MCF 10A (cell line): ENCODE measurements around the gene RNASEL. TPM values are rescaled to one million over a fixed set of nuclear protein-coding genes. Genes with fewer than 3 reads are reported as not detected.

Experiments used
- BruUV-seq: library from RNA; stranded (reverse); fragments of 400-500 nt; replicated peaks from 2 replicates; lab custom pipeline; 2021; lab: Mats Ljungman, UMichigan
- CTCF ChIA-PET: fragments of 300-600 bp; sonication (Branson Sonifier 250); formaldehyde crosslinking; extraction: SDS; loops from one replicate; lab custom pipeline; 2021; ENCODE audit warnings: antibody characterized with exemption, inconsistent platforms; lab: Yijun Ruan, JAX
- POLR2A ChIA-PET: fragments of 300-600, 350-650 bp; sonication (Branson Sonifier 250); formaldehyde crosslinking; extraction: SDS; loops from one replicate; lab custom pipeline; 2020; ENCODE audit warnings: antibody characterized with exemption, inconsistent platforms; lab: Yijun Ruan, JAX
- DNase-seq: peaks from one replicate; pipeline ENCODE4 v3.0.0-alpha.2; 2018; ENCODE audit not compliant: unreplicated experiment
- H3K27ac Mint-ChIP-seq: one replicate; pipeline ENCODE4 v1.8.0; 2022; ENCODE audit warnings: mild to moderate bottlenecking, low read depth, mixed read lengths; ENCODE audit not compliant: unreplicated experiment
- H3K27me3 Mint-ChIP-seq: one replicate; pipeline ENCODE4 v1.8.0; 2022; ENCODE audit warnings: mixed read lengths; ENCODE audit not compliant: insufficient read depth, unreplicated experiment
- H3K36me3 Mint-ChIP-seq: one replicate; pipeline ENCODE4 v1.8.0; 2022; ENCODE audit warnings: mild to moderate bottlenecking, moderate library complexity, mixed read lengths; ENCODE audit not compliant: insufficient read depth, unreplicated experiment
- H3K4me1 Mint-ChIP-seq: one replicate; pipeline ENCODE4 v1.8.0; 2022; ENCODE audit warnings: mixed read lengths; ENCODE audit not compliant: insufficient read depth, unreplicated experiment
- H3K4me3 Mint-ChIP-seq: one replicate; pipeline ENCODE4 v1.8.0; 2022; ENCODE audit warnings: mild to moderate bottlenecking, moderate library complexity, mixed read lengths; ENCODE audit not compliant: unreplicated experiment
- H3K9me3 Mint-ChIP-seq: one replicate; pipeline ENCODE4 v1.8.0; 2022; ENCODE audit warnings: mixed read lengths; ENCODE audit not compliant: unreplicated experiment
- intact Hi-C: fragments of 100-400 bp; cut with micrococcal nuclease; formaldehyde crosslinking; loops from 2 replicates; pipeline ENCODE4 v1.14.1; 2022
- total RNA-seq: library from RNA; stranded (reverse); gene quantifications from 2 replicates; pipeline ENCODE4 v1.2.3, GENCODE V29; 2022
- TF ChIP-seq, protein P1 (sequence below): fragments of 200-600 bp; IDR thresholded peaks from one replicate; pipeline ENCODE4 v1.8.0; 2022; ENCODE audit warnings: antibody characterized with exemption, mild to moderate bottlenecking; ENCODE audit not compliant: unreplicated experiment

Gene RNASEL
- total RNA-seq, 1 experiment from 2014 or later: 4.2 TPM

DNA sequence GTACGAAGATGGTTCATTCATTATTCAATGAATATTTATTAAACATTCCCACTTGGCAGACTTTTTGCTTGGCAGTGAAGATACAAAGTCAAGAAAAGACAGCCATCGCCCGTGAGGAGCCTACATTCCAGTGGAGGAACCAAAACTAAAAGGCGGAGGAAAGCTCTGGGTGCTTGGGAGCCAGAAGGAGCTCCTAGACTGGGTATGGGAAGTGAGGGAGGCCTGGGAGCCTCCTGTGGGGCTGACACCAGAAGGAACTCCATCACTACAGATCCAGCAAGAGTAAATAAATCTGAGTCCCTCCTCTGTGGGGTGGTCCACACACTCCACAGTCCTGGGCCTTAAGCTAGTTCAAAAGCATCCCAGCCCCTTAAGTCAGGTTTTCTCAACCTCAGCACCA, 14.9 kb downstream of the RNASEL start:
- Mint-ChIP-seq H3K4me1 (peaks cover 12% of the 10 kb centered on the region), H3K27me3 (no peaks in the 10 kb centered on the region), H3K4me3 (no peak overlapping the region), H3K9me3 (no peaks in the 10 kb centered on the region), H3K36me3 (peaks cover 11% of the 10 kb centered on the region), H3K27ac (no peak overlapping the region)
- TF ChIP-seq, protein P1, sequence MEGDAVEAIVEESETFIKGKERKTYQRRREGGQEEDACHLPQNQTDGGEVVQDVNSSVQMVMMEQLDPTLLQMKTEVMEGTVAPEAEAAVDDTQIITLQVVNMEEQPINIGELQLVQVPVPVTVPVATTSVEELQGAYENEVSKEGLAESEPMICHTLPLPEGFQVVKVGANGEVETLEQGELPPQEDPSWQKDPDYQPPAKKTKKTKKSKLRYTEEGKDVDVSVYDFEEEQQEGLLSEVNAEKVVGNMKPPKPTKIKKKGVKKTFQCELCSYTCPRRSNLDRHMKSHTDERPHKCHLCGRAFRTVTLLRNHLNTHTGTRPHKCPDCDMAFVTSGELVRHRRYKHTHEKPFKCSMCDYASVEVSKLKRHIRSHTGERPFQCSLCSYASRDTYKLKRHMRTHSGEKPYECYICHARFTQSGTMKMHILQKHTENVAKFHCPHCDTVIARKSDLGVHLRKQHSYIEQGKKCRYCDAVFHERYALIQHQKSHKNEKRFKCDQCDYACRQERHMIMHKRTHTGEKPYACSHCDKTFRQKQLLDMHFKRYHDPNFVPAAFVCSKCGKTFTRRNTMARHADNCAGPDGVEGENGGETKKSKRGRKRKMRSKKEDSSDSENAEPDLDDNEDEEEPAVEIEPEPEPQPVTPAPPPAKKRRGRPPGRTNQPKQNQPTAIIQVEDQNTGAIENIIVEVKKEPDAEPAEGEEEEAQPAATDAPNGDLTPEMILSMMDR: no peak
- intact Hi-C loops: no loop called here
- ChIA-PET CTCF (interaction anchor here (0.6 to 1.5 kb wide), 5 partner anchors 14 to 489 kb away, joined by 3 to 4 read pairs (median 4); no protein-coding TSS in a partner anchor), POLR2A (interaction anchor here (1.2 to 2.1 kb wide), 2 partner anchors 12 to 15 kb away, joined by 5 to 14 read pairs; partner anchors contain the start of gene RNASEL)
- DNase-seq: no peak
- BruUV-seq: no TSS peak

DNA sequence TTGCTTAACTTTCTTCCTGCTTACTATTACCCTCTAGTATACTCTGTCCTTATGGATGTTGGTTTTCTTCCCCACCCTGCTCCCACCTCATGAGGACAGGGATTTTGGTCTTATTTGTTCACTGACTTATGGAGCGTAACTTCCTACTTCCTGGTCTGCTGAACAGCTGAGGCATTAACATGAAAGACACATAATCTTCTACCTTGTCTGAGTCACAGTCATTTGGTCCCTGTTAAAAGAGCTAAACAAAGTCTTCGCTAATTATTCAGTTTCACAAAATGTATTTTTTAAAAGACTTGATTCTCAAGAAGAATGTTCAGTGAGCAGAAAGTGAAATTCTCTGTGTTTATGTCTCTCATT, 18.5 kb downstream of the RNASEL start:
- H3K27me3 Mint-ChIP-seq: no peaks in the 10 kb centered on the region
- TF ChIP-seq, protein P1: no peak
- H3K27ac Mint-ChIP-seq: no peak overlapping the region
- H3K4me3 Mint-ChIP-seq: no peak overlapping the region
- ChIA-PET POLR2A (interaction anchor here (0.5 to 1.0 kb wide), 2 partner anchors 11 to 26 kb away, joined by 3 read pairs; no protein-coding TSS in a partner anchor), CTCF (interaction anchor here (0.6 to 0.7 kb wide), 2 partner anchors 24 to 488 kb away, joined by 3 read pairs; no protein-coding TSS in a partner anchor)
- intact Hi-C loops: no loop called here
- H3K4me1 Mint-ChIP-seq: peaks cover 4% of the 10 kb centered on the region
- no peak for DNase-seq
- peaks cover 5% of the 10 kb centered on the region for H3K36me3 Mint-ChIP-seq
- BruUV-seq: no TSS peak
- H3K9me3 Mint-ChIP-seq: no peaks in the 10 kb centered on the region

DNA sequence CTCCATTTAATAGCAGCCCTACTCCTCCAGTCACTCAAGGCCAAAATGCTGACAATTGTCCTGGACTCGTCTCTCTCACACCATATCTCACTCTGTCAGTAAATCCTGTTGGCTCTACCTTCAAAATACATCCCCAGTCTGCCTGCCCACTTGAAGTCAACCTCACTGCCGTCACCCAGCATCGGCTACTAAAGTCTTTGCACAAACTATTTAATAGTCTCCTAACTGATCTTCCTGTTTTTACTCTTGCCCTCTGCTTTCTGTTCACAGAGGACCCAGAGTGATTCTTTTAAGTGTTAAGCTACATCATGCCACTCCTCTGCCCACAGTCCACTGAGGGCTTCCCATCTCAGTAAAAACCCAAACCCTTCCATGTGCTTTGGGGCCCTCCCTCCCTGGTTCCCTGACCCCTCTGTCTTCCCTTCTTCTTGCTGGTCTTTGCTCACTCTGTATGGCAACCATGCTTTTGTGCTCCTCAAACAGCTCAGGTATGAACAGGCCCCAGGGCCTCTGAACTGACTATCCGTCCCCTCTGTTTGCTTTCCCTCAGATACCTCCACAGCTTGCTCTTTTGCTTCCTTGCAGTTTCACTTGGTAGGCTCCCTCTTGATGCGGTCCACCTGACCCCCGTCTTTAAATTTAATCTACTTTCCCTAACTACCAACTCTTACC, 19.0 kb downstream of the RNASEL start:
- intact Hi-C loops: no loop called here
- CTCF ChIA-PET: interaction anchor here (0.6 to 0.7 kb wide), 3 partner anchors 15 to 488 kb away, joined by 3 read pairs; no protein-coding TSS in a partner anchor
- no peaks in the 10 kb centered on the region for H3K27me3 Mint-ChIP-seq
- TF ChIP-seq, protein P1: no peak
- no peak overlapping the region for H3K4me3 Mint-ChIP-seq
- H3K9me3 Mint-ChIP-seq: no peaks in the 10 kb centered on the region
- no peak overlapping the region for H3K27ac Mint-ChIP-seq
- H3K4me1 Mint-ChIP-seq: no peaks in the 10 kb centered on the region
- no peak for DNase-seq
- peaks cover 5% of the 10 kb centered on the region for H3K36me3 Mint-ChIP-seq
- POLR2A ChIA-PET: interaction anchor here (0.5 to 1.0 kb wide), 4 partner anchors 11 to 1221 kb away, joined by 3 to 5 read pairs (median 3); no protein-coding TSS in a partner anchor
- BruUV-seq: no TSS peak

DNA sequence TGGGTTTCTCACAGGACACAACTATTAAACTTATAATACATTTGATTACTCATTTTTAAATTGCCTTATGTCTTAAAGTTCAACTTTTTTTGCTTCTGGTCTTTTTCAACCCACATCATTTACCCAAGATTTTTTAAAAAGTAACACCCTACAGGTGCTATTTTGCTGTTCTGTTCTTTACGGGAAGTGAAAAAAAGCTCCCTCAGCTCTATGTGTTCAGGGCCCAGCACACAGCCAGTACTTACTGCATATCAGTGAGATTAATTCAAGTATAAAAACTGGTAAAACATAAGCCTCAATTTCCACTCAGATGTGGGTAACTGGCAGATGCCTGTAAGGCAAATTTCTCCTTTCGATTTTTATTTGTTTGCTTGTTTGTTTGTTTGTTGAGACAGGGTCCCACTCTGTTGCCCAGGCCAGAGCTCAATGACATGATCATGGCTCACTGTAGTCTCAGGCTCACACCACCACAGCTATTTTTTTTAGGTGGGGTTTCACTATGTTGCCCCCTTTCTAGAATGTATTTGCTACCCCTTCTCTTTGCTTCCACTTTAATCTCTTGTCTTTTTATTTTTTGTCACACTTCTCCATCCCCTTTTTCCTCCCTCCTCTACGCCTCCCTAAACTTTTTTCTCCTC, 20.3 kb downstream of the RNASEL start:
- Mint-ChIP-seq H3K4me1 (no peaks in the 10 kb centered on the region), H3K9me3 (no peaks in the 10 kb centered on the region), H3K4me3 (no peak overlapping the region), H3K27ac (no peak overlapping the region), H3K27me3 (no peaks in the 10 kb centered on the region), H3K36me3 (peaks cover 5% of the 10 kb centered on the region)
- BruUV-seq: no TSS peak
- DNase-seq: no peak
- ChIA-PET POLR2A (interaction anchor here (2.4 kb wide), 1 partner anchor 20 kb away, joined by 9 read pairs; the partner anchor contains the start of gene RNASEL), CTCF (interaction anchor here (0.7 kb wide), 1 partner anchor 138 kb away, joined by 4 read pairs; no protein-coding TSS in a partner anchor)
- intact Hi-C loops: no loop called here
- TF ChIP-seq, protein P1: no peak
